Measurements from ENCODE around the gene PITPNM3. TPM values are rescaled to one million over a fixed set of nuclear protein-coding genes. Genes with fewer than 3 reads are reported as not detected.

PITPNM3 gene
- total RNA-seq, 4 donors from 2014 or later, result 0.13 to 0.87 (median 0.41) TPM

DNA sequence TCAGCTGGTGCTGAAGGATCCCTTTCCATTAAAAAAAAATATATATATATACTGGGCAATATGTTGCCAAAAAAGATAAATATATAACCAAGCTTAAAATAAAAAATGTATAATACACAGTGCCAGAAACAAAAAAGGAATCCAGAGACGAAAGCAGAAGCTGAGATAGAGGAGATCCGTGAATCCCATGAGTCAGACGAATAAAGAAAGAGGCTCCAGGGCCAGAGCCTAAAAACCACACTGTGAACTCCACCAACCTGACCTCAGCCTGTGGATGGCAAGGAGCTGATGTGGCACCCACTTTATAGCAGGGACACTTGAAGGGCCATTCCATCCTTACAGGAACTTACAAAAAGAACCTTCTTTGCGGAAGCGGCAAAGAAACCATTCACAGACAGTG lies 34.8 kb downstream of the PITPNM3 start:
- ATAC-seq (no peak), DNase-seq (no peak)
- H3K9me3 ChIP-seq, result no peaks in the 10 kb centered on the region
- no peaks in the 10 kb centered on the region for H3K4me1 ChIP-seq
- no peak for TF ChIP-seq POLR2A (IDR thresholded peaks at IDR 0.05)
- TF ChIP-seq CTCF (IDR thresholded peaks at IDR 0.05 in 4 of 5, conservative IDR thresholded peaks at IDR 0.05 in 1 of 5), result no peak
- no peaks in the 10 kb centered on the region for H3K36me3 ChIP-seq
- H3K27ac ChIP-seq, result no peak overlapping the region
- no peak overlapping the region for H3K4me3 ChIP-seq
- H3K27me3 ChIP-seq, result no peaks in the 10 kb centered on the region
- in situ Hi-C loops (cut with MboI; ENCODE audit: low sequenced_read_pairs in 4 of 4), result no loop called here
- intact Hi-C loops (cut with DNase I; ENCODE audit: low total_unique reads), result no loop called here

GRCh38 chr17:6517062-6517461 lies 39.3 kb downstream of the PITPNM3 start:
- Histone ChIP-seq H3K4me3 (no peak overlapping the region), H3K4me1 (no peaks in the 10 kb centered on the region), H3K27me3 (no peaks in the 10 kb centered on the region), H3K36me3 (no peaks in the 10 kb centered on the region), H3K9me3 (no peaks in the 10 kb centered on the region), H3K27ac (no peak overlapping the region)
- DNase-seq (no peak), ATAC-seq (no peak)
- intact Hi-C loops (cut with DNase I; ENCODE audit: low total_unique reads) (loop anchor here (10.0 kb wide), 1 partner anchor 292 kb away; no protein-coding TSS in a partner anchor), in situ Hi-C loops (cut with MboI; ENCODE audit: low sequenced_read_pairs in 4 of 4) (no loop called here)
- TF ChIP-seq CTCF (IDR thresholded peaks at IDR 0.05 in 4 of 5, conservative IDR thresholded peaks at IDR 0.05 in 1 of 5) (no peak), POLR2A (IDR thresholded peaks at IDR 0.05) (no peak)

DNA sequence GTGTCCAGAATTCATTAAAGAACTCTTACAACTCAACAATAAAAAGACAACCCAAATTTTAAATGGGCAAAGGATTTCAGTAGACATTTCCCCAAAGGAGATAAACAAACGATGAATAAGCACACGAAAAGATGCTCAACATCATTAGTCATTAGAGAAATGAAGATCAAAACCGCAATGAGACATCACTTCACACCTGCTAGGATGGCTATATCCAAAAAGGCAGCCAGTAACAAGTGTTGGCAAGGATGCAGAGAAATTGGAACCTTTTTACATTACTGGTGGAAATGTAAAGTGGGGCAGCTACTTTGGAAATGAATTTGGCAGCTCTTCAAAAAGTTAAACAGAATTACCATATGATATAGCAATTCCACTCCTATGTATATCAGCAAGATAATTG lies 42.0 kb downstream of the PITPNM3 start:
- Histone ChIP-seq H3K4me3 (no peak overlapping the region), H3K36me3 (no peaks in the 10 kb centered on the region), H3K4me1 (no peaks in the 10 kb centered on the region), H3K9me3 (no peaks in the 10 kb centered on the region), H3K27me3 (peaks cover 0 to 4% (median 0%) of the 10 kb centered on the region in 3 donors), H3K27ac (no peak overlapping the region)
- no peak for TF ChIP-seq CTCF (IDR thresholded peaks at IDR 0.05 in 4 of 5, conservative IDR thresholded peaks at IDR 0.05 in 1 of 5)
- no peak for TF ChIP-seq POLR2A (IDR thresholded peaks at IDR 0.05)
- intact Hi-C loops (cut with DNase I; ENCODE audit: low total_unique reads) (loop anchor here (10.0 kb wide), 1 partner anchor 290 kb away; no protein-coding TSS in a partner anchor), in situ Hi-C loops (cut with MboI; ENCODE audit: low sequenced_read_pairs in 4 of 4) (no loop called here)
- ATAC-seq (no peak), DNase-seq (no peak)

GRCh38 chr17:6512552-6512951 lies 43.8 kb downstream of the PITPNM3 start:
- intact Hi-C loops (cut with DNase I; ENCODE audit: low total_unique reads) (loop anchor here (10.0 kb wide), 1 partner anchor 288 kb away; no protein-coding TSS in a partner anchor), in situ Hi-C loops (cut with MboI; ENCODE audit: low sequenced_read_pairs in 4 of 4) (no loop called here)
- no peak for TF ChIP-seq POLR2A (IDR thresholded peaks at IDR 0.05)
- no peak for TF ChIP-seq CTCF (IDR thresholded peaks at IDR 0.05 in 4 of 5, conservative IDR thresholded peaks at IDR 0.05 in 1 of 5)
- H3K4me3 ChIP-seq, result no peak overlapping the region
- no peak for DNase-seq
- no peaks in the 10 kb centered on the region for H3K9me3 ChIP-seq
- H3K27ac ChIP-seq, result no peak overlapping the region
- H3K4me1 ChIP-seq, result no peaks in the 10 kb centered on the region
- peaks cover 0 to 14% (median 4%) of the 10 kb centered on the region in 3 donors for H3K27me3 ChIP-seq
- H3K36me3 ChIP-seq, result no peaks in the 10 kb centered on the region
- no peak for ATAC-seq
